Neural cell (in vitro differentiated cells): ENCODE measurements around the gene PRMT9.

Source experiments
- RAD21 ChIP-seq: fragments of 450-650 bp; conservative IDR thresholded peaks from 2 replicates; pipeline ENCODE4 v1.6.1; 2014; ENCODE audit warnings: antibody characterized with exemption, mild to moderate bottlenecking, moderate library complexity
- SMC3 ChIP-seq: fragments of 450-650 bp; conservative IDR thresholded peaks from 2 replicates; pipeline ENCODE4 v1.6.1; 2014; ENCODE audit warnings: antibody characterized with exemption, mild to moderate bottlenecking, moderate library complexity; ENCODE audit not compliant: poor library complexity

DNA sequence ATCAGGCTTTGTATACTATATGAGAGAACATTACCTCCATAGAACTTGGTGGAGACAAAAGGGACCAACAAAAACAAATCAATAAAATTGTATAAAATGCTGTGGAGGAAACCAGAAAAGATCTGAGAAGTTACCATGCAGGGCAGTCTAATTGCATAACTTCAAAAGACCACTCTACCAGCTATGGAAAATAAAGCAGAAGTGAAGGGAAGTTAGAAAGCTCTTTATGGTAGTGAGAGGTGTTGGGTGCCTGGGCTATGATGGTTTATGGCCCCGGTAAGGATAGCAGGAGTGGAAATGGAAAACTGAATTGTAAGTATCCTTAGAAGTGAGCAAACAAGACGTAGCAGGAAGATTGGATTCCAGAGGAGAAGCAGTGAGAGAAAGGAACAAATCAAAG is 63.6 kb downstream of the PRMT9 start:
- TF ChIP-seq RAD21: no peak
- no peak for TF ChIP-seq SMC3
